ENCODE measurements around the gene BNC1. TPM values are rescaled to one million over a fixed set of nuclear protein-coding genes. Genes with fewer than 3 reads are reported as not detected.

BNC1 gene
- total and polyA plus RNA-seq, 4 donors = 0.13 to 0.21 TPM; not detected in 2

DNA sequence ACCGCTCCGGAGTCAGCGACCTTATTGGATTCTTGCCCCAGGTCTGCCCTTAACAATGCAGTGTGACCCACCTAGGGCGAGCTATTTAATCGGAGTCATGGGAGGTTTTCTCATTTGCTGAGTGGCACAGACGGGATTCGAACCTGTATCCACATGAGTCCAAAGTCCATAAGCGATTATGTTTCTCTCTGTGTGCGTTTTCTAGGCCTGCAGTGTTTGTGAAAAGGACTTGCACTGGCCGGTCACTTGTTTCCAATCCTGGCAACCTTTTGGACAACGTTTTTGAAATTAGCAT, 76.2 kb downstream of the BNC1 start:
- H3K27ac ChIP-seq (ENCODE audit: low read depth in 1 of 2, low read length in 2 of 2) = peak overlapping the region in 1 of 2 donors; percentile 1
- intact Hi-C loops (cut with DNase I) = loop anchor here (5.0 to 10.0 kb wide), 4 partner anchors 141 to 204 kb away; partner anchors contain the start of genes BTBD1 (in 1 of the 2) and C15orf40 (in 1 of the 2)
- peaks cover 0 to 4% of the 10 kb centered on the region in 2 donors for H3K4me1 ChIP-seq (ENCODE audit: control insufficient read depth in 1 of 2, insufficient read depth in 2 of 2, low read length in 2 of 2)

DNA sequence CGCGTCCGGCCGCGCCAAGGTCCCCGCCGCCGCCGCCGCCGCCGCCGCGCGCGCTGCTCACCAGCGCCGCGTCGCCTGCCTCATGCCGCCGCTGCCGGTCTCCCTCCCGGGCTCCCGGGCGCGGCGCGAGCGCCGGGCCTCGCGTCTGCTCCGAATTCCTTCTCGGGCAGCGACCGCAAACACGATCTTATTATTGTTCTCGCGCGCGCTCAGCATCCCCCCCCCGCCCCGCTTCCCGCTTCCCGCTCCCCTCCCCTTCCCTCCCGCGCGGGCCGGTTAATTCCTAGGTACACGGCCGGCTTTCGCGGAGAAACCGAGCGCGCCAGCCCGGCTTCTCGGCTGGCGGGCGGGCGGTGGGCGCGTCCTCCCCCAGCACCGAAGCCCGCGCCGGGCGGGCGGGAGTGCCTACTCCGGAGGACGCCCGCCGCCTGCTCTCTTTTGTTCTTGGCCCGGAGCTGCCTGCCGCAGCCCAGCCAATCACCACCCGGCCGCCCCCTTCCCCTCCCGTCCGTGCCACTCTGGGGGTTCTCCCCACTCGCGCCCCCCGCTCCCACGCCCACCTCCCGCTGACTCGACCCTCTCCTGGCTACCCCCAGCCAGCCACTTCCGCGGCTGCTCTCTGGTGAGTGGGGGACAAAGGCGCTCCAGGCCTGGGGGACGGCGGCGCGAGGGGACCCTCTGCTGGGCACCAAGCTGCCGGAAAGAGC, 76.7 kb downstream of the BNC1 start, which contains the start of gene HDGFL3:
Gene HDGFL3, minus strand, starts transcription at position 164 of the 707 bp plus-strand sequence. CDS start 409 bp downstream, outside the sequence.
- intact Hi-C loops (cut with DNase I) = loop anchor here (5.0 to 10.0 kb wide), 4 partner anchors 141 to 203 kb away; partner anchors contain the start of genes BTBD1 (in 1 of the 2) and C15orf40 (in 1 of the 2)
- Histone ChIP-seq H3K27me3 (ENCODE audit: control insufficient read depth in 1 of 2, insufficient read depth in 2 of 2, low read length in 1 of 2) (peaks cover 0 to 1% of the 10 kb centered on the region in 2 donors), H3K4me1 (ENCODE audit: control insufficient read depth in 1 of 2, insufficient read depth in 2 of 2, low read length in 2 of 2) (peaks cover 0 to 4% of the 10 kb centered on the region in 2 donors), H3K27ac (ENCODE audit: low read depth in 1 of 2, low read length in 2 of 2) (peak within 1 kb of the TSS; percentile 43 to 85), H3K4me3 (ENCODE audit: low read length in 2 of 2) (peak within 1 kb of the TSS; percentile 88 to 91), H3K9me3 (ENCODE audit: control insufficient read depth, low read length) (no peaks in the 10 kb centered on the region), H3K36me3 (ENCODE audit: control insufficient read depth in 1 of 2, insufficient read depth in 2 of 2, low read length in 1 of 2) (no peaks in the 10 kb centered on the region)
- ATAC-seq (ENCODE audit: low FRiP score) (peak; percentile 58), DNase-seq (peak; percentile 71 to 88)
- 0 to 1% methylated on average over 49 to 94 of the region's 94 CpGs for WGBS, 2 donors

More for the DNA sequence above, 76.2 kb downstream of the BNC1 start:
- peaks cover 0 to 1% of the 10 kb centered on the region in 2 donors for H3K27me3 ChIP-seq (ENCODE audit: control insufficient read depth in 1 of 2, insufficient read depth in 2 of 2, low read length in 1 of 2)
- ATAC-seq (ENCODE audit: low FRiP score) (no peak), DNase-seq (no peak)
- H3K36me3 ChIP-seq (ENCODE audit: control insufficient read depth in 1 of 2, insufficient read depth in 2 of 2, low read length in 1 of 2) = no peaks in the 10 kb centered on the region
- 11 to 13% methylated on average over 11 of the region's 11 CpGs for WGBS, 2 donors
- H3K9me3 ChIP-seq (ENCODE audit: control insufficient read depth, low read length) = no peaks in the 10 kb centered on the region
- H3K4me3 ChIP-seq (ENCODE audit: low read length in 2 of 2) = peak overlapping the region; percentile 88 to 91

DNA sequence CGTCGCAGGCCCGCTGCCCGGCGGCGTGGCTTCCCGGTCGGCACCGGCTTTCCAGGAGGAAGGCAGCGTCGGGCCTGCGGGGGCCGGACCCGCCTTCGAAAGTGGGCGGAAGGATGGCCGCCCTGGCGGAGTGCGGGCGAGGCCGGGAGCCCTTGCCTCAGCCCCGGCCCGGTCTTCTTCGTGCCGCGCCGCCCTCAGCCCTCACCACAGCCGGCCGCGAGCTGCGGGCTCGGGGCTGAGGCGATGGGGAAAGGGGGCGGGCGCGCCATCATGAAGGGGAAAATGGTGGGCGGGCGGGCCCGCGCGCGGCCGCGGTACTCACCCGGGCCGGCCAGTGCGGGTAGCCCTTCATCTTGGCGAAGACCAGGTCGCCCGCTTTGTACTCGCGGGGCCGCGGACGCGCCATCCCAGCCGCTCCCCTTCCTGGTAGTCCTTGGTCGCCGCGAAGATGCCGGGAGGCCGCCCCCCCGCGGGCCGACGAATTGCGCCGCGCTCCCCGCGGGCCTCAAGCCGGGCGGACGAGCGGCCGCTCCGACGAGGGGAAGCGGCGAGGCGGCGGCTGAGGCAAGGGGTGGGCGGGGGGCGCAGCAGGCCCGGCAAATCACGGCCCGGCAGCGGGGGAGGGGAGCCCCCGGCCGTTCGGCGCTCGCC, 77.3 kb downstream of the BNC1 start:
- DNase-seq = peak; percentile 54 to 87
- H3K9me3 ChIP-seq (ENCODE audit: control insufficient read depth, low read length) = no peaks in the 10 kb centered on the region

DNA sequence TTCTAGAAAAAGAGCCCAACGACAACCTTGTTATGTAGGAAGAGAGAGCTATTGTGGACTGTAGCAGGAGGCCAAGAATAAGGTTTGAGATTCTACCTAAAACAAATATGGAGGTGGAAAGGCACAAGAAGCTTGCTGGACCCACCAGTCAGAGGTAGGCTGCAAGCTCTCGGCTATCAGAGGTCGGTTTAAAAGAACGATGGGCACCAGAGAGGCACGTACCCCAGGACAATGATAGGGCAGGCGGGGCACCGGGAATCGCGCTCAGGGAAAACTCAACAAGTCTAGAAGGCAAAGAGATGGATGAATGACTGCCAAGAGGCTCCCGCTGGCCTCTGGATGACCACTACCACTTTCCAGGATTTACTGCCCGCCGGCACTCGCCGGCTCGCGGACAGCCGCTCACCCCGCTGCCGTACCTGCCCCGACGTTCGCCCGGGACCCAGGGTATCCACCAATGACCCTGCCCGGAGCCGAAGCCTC, 77.9 kb downstream of the BNC1 start:
- H3K9me3 ChIP-seq (ENCODE audit: control insufficient read depth, low read length) = no peaks in the 10 kb centered on the region
- H3K4me1 ChIP-seq (ENCODE audit: control insufficient read depth in 1 of 2, insufficient read depth in 2 of 2, low read length in 2 of 2) = peaks cover 0 to 6% of the 10 kb centered on the region in 2 donors
- WGBS, 2 donors = 1% methylated on average over 25 of the region's 25 CpGs
- DNase-seq = no peak
- no peak for ATAC-seq (ENCODE audit: low FRiP score)
- no peaks in the 10 kb centered on the region for H3K36me3 ChIP-seq (ENCODE audit: control insufficient read depth in 1 of 2, insufficient read depth in 2 of 2, low read length in 1 of 2)
- peak overlapping the region; percentile 43 to 85 for H3K27ac ChIP-seq (ENCODE audit: low read depth in 1 of 2, low read length in 2 of 2)
- intact Hi-C loops (cut with DNase I) = loop anchor here (5.0 to 10.0 kb wide), 4 partner anchors 139 to 202 kb away; partner anchors contain the start of genes BTBD1 (in 1 of the 2) and C15orf40 (in 1 of the 2)
- no peaks in the 10 kb centered on the region for H3K27me3 ChIP-seq (ENCODE audit: control insufficient read depth in 1 of 2, insufficient read depth in 2 of 2, low read length in 1 of 2)
- peak overlapping the region; percentile 88 to 91 for H3K4me3 ChIP-seq (ENCODE audit: low read length in 2 of 2)

More for the DNA sequence above, 77.3 kb downstream of the BNC1 start:
- WGBS, 2 donors = 0 to 1% methylated on average over 46 to 93 of the region's 93 CpGs
- intact Hi-C loops (cut with DNase I) = loop anchor here (5.0 to 10.0 kb wide), 4 partner anchors 140 to 202 kb away; partner anchors contain the start of genes BTBD1 (in 1 of the 2) and C15orf40 (in 1 of the 2)
- H3K27me3 ChIP-seq (ENCODE audit: control insufficient read depth in 1 of 2, insufficient read depth in 2 of 2, low read length in 1 of 2) = peaks cover 0 to 1% of the 10 kb centered on the region in 2 donors
- H3K4me3 ChIP-seq (ENCODE audit: low read length in 2 of 2) = peak overlapping the region; percentile 88 to 91
- H3K4me1 ChIP-seq (ENCODE audit: control insufficient read depth in 1 of 2, insufficient read depth in 2 of 2, low read length in 2 of 2) = peaks cover 0 to 4% of the 10 kb centered on the region in 2 donors
- H3K27ac ChIP-seq (ENCODE audit: low read depth in 1 of 2, low read length in 2 of 2) = peak overlapping the region; percentile 43 to 85
- peak; percentile 75 for ATAC-seq (ENCODE audit: low FRiP score)
- H3K36me3 ChIP-seq (ENCODE audit: control insufficient read depth in 1 of 2, insufficient read depth in 2 of 2, low read length in 1 of 2) = no peaks in the 10 kb centered on the region

Other genes with a start within 250 kb of the BNC1 start
- gene BTBD1, start 217.4 kb downstream of the BNC1 start, total RNA-seq = 10 to 100 TPM; 38.3 to 47.8 TPM
- 10 to 100 TPM; 21.0 to 32.1 TPM for gene BTBD1, start 217.4 kb downstream of the BNC1 start, polyA plus RNA-seq
- 10 to 100 TPM in 1 of 2 donors, 1 to 10 TPM in 1; 7.9 to 11.3 TPM for gene TM6SF1, start 177.0 kb downstream of the BNC1 start, total RNA-seq
- gene TM6SF1, start 177.0 kb downstream of the BNC1 start, polyA plus RNA-seq = 10 to 100 TPM in 1 of 2 donors, 1 to 10 TPM in 1; 2.2 to 13.0 TPM
- gene HDGFL3, start 76.8 kb downstream of the BNC1 start, total RNA-seq = 10 to 100 TPM; 65.3 to 68.4 TPM
- gene HDGFL3, start 76.8 kb downstream of the BNC1 start, polyA plus RNA-seq = 10 to 100 TPM; 28.0 to 68.1 TPM
- under 1 TPM; 0.48 to 0.62 TPM for gene SH3GL3, start 162.7 kb upstream of the BNC1 start, total RNA-seq
- gene SH3GL3, start 162.7 kb upstream of the BNC1 start, polyA plus RNA-seq = not detected